Measurements from ENCODE around the gene ZKSCAN4. TPM values are rescaled to one million over a fixed set of nuclear protein-coding genes. Genes with fewer than 3 reads are reported as not detected.

ZKSCAN4 gene
- total and polyA plus RNA-seq, 7 donors = 0.83 to 2.2 (median 1.7) TPM

DNA sequence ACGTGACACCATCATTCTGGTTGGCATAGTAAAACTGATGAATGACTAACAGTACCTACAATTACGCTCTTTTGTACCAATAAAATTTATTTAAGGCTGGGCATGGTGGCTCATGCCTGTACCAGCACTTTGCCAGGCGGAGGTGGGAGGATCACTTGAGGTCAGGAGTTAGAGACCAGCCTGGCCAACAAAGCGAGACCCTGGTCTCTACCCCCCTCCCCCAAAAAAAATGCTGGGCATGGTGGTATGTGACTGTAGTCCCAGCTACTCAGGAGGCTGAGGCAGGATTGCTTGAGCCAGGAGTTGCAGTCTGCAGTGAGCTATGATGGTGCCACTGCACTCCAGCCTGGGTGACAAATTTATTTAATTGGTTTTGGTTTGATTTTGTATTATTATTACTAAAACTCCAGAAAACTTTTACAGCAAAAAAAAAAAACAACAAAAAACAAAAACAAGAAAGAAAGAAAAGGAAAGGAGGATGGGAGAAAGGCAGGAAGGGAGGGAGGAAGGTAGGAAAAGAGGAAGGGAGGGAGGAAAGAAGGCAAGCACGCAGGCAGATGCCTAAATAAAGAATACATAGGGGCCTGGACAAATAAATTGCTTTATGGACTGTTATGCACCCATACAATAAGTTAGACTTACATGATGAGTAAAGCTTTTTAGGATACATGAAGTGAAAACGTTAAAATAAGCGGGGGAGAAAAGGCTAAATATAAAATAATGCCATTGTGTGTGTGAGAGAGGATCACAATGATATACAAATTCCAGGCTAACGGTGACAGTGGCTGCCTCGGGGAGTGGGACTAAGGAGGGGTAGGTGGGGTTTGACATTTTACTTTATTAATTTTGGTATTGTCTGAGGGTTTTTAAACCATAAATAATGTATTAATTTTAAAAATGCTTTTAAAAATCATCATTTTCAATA, 27.7 kb downstream of the ZKSCAN4 start:
- 57 to 60% (median 57%) methylated on average over 9 of the region's 9 CpGs for WGBS, 3 donors
- DNase-seq = no peak
- TF ChIP-seq, protein P1, sequence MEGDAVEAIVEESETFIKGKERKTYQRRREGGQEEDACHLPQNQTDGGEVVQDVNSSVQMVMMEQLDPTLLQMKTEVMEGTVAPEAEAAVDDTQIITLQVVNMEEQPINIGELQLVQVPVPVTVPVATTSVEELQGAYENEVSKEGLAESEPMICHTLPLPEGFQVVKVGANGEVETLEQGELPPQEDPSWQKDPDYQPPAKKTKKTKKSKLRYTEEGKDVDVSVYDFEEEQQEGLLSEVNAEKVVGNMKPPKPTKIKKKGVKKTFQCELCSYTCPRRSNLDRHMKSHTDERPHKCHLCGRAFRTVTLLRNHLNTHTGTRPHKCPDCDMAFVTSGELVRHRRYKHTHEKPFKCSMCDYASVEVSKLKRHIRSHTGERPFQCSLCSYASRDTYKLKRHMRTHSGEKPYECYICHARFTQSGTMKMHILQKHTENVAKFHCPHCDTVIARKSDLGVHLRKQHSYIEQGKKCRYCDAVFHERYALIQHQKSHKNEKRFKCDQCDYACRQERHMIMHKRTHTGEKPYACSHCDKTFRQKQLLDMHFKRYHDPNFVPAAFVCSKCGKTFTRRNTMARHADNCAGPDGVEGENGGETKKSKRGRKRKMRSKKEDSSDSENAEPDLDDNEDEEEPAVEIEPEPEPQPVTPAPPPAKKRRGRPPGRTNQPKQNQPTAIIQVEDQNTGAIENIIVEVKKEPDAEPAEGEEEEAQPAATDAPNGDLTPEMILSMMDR (IDR thresholded peaks at IDR 0.05) = no peak
- H3K9me3 ChIP-seq = no peaks in the 10 kb centered on the region
- peak overlapping the region; percentile 62 for H3K27ac ChIP-seq
- peak overlapping the region; percentile 84 for H3K4me3 ChIP-seq
- H3K36me3 ChIP-seq (ENCODE audit: insufficient read depth in 1 of 2, low read depth in 1 of 2) = peaks cover 8 to 30% of the 10 kb centered on the region in 2 donors
- peak in 2 of 4 donors; percentile 4 to 7 for ATAC-seq
- intact Hi-C loops (cut with DNase I) = loop anchor here (5.0 to 10.0 kb wide), 2 partner anchors 82 to 130 kb away; partner anchors contain the start of gene ZKSCAN8 (in 2 of the 2)
- H3K4me1 ChIP-seq = peaks cover 10% of the 10 kb centered on the region
- peaks cover 0 to 9% (median 1%) of the 10 kb centered on the region in 3 donors for H3K27me3 ChIP-seq (ENCODE audit: insufficient read depth in 3 of 3, low read length in 2 of 3)

DNA sequence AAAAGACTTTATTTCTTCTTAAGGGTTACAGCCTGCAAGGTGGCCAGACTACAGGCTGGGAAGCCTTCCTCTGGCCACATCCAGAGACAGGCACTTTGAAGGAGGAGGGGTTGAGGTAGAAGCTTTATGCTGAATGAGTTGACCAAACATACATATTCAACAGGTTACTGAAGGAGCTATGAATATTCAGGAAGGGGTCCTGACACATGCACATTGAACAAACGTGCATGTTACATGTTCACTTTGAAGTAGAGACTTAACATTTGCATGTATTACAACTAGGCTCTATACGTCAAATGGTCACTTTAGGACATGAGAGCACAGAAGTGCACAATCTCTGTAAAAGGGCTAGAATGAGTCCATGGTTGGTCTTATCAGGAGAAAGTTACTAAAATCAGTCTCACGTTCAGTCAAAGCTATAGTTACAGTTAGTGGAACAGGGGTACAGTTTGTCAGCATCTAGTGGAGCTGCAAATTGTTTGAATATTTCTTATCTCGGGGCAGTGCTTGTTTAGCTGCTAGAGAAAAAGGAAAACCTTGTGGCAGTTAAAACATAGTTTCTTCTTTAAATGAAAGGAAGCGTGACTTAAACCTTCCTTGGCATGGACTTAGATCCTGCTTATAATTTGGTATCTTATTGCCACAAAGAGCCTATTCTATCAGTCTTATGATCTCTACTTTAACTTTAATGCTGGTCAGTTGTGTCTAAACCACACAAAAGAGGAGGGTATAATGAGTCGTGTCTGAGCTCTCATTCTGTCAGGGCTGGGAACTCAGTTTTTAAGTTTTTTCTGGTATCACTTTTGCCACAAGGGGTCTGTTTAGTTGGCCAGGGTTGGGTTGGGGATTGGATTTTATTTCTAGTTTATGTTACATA, 31.6 kb downstream of the ZKSCAN4 start:
- ATAC-seq = no peak
- intact Hi-C loops (cut with DNase I) = loop anchor here in 1 of 2 donors (10.0 kb wide), 1 partner anchor 134 kb away; no protein-coding TSS in a partner anchor
- peaks cover 0 to 9% (median 1%) of the 10 kb centered on the region in 3 donors for H3K27me3 ChIP-seq (ENCODE audit: insufficient read depth in 3 of 3, low read length in 2 of 3)

DNA sequence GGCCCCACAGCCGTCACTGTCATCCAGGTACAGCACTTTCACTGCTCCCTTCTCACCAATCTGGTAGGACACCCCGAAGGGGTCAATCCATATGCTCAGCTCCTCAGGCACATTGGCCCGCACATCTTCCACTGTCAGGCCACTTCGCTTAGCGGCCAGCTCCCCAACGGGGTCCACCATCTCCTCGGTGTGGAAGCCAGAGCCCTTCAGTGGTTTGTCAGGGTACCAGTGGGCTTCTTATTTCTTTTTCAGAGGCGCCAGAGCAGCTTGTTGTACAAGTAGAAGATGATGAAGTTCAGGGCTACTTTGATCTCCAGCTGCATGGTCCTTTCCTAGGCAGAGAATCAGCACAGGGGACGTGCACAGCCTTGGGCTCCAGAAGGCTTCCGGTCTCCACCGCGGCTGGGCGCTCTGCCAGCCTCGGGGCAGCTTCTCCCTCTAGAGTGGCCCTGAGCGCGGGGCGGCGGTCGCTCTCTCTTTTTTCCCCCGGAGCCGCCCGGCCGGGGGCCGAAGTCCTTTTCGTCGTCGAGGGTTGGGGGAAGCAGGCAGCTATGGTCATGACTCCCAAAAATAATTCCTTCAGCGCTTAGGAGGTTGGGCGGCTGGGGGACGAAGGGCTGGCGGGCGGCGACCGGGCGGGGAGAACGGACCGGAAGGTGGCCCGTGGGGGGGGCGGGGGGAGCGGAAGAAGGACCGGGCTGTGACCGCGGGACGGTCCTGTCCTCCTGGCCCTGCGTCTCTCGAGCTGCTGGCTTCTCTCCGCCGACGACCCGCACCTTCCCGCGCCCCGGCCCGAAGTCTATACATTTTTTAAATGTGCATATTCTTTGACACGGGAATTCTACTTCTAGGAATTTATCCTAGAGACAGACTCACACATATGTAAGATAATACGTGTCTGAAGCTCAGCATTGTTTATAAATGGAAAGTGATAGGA, 33.5 kb downstream of the ZKSCAN4 start:
- H3K9me3 ChIP-seq = no peaks in the 10 kb centered on the region
- peaks cover 0 to 29% (median 6%) of the 10 kb centered on the region in 3 donors for H3K27me3 ChIP-seq (ENCODE audit: insufficient read depth in 3 of 3, low read length in 2 of 3)
- 9 to 11% (median 11%) methylated on average over 50 to 56 of the region's 56 CpGs for WGBS, 3 donors
- DNase-seq (peak; percentile 86 to 87), ATAC-seq (peak; percentile 94 to 98 (median 95))
- TF ChIP-seq, protein P1 (IDR thresholded peaks at IDR 0.05) = no peak
- H3K4me3 ChIP-seq = peak overlapping the region; percentile 83
- H3K27ac ChIP-seq = peak overlapping the region; percentile 90
- peaks cover 19% of the 10 kb centered on the region for H3K4me1 ChIP-seq
- intact Hi-C loops (cut with DNase I) = loop anchor here in 1 of 2 donors (5.0 kb wide), 1 partner anchor 34 kb away; the partner anchor contains the start of gene ZKSCAN4
- H3K36me3 ChIP-seq (ENCODE audit: insufficient read depth in 1 of 2, low read depth in 1 of 2) = no peaks in the 10 kb centered on the region

More for the DNA sequence above, 31.6 kb downstream of the ZKSCAN4 start:
- Histone ChIP-seq H3K4me1 (peaks cover 19% of the 10 kb centered on the region), H3K4me3 (no peak overlapping the region), H3K27ac (no peak overlapping the region), H3K36me3 (ENCODE audit: insufficient read depth in 1 of 2, low read depth in 1 of 2) (no peaks in the 10 kb centered on the region), H3K9me3 (no peaks in the 10 kb centered on the region)
- no peak for DNase-seq
- 33 to 42% (median 41%) methylated on average over 6 of the region's 6 CpGs for WGBS, 3 donors
- TF ChIP-seq, protein P1 (IDR thresholded peaks at IDR 0.05) = no peak

DNA sequence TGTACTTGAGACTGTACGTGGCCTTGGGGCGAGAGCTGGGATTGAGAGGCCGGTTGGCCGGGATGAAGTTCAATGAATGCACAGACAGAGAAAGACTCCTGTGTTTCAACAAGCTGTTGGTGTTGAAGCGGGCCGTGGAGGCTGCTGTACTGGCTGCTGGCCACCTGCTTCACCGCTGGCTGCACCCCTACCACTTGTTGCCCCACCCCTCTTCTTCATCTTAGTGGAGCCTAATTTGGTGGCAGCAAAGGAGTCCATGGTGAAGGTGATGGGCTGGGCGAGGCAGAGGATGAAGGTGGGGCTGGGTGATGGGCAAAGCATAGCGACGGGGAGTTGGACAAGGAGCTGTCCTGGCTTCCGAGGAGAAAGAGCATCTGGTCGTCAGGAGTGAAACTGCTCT, 34.2 kb downstream of the ZKSCAN4 start:
- DNase-seq (no peak), ATAC-seq (no peak)
- Histone ChIP-seq H3K27ac (peak overlapping the region; percentile 90), H3K27me3 (ENCODE audit: insufficient read depth in 3 of 3, low read length in 2 of 3) (peaks cover 0 to 29% (median 5%) of the 10 kb centered on the region in 3 donors), H3K4me1 (peaks cover 19% of the 10 kb centered on the region), H3K36me3 (ENCODE audit: insufficient read depth in 1 of 2, low read depth in 1 of 2) (no peaks in the 10 kb centered on the region), H3K4me3 (peak overlapping the region; percentile 83), H3K9me3 (no peaks in the 10 kb centered on the region)
- 85 to 95% (median 92%) methylated on average over 12 of the region's 12 CpGs for WGBS, 3 donors
- TF ChIP-seq, protein P1 (IDR thresholded peaks at IDR 0.05) = no peak
- intact Hi-C loops (cut with DNase I) = loop anchor here in 1 of 2 donors (5.0 kb wide), 1 partner anchor 34 kb away; the partner anchor contains the start of gene ZKSCAN4

All from psoas muscle (tissue), 8 donors.